Measurements from ENCODE around the gene CEP41.

DNA sequence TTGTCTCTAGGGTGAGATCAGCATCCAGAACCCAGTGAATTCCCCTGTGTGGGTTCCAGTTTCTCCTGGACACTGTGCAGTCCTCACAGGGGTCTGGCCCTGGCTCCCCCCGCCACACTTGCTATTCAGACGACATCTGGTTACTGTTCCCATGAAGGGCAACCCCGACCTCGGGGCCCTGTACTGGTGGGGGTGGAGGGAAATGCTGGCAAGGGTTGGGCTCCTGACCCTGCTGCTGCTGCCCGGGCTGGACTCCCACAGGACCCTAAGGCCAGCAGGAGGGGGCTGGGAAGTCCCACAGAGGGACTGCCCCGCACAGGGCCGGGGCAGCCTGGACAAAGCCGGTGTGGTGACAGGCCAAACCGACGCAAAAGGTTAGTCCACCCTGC, 61.3 kb downstream of the CEP41 start:
- TF ChIP-seq ATF3 (CRISPR knock-in tag; conservative IDR thresholded peaks at IDR 0.05) (no peak), ZMAT4 (CRISPR knock-in tag; IDR thresholded peaks at IDR 0.05) (no peak), CTCF (IDR thresholded peaks at IDR 0.05) (no peak)
